Adrenal gland (tissue), 12 donors: ENCODE measurements around the gene PNMT. TPM values are rescaled to one million over a fixed set of nuclear protein-coding genes. Genes with fewer than 3 reads are reported as not detected.

Source experiments
- DNase-seq, 7 donors: peaks; one replicate each; pipeline ENCODE4 v3.0.0-alpha.2; 2019 to 2020
- H3K27ac ChIP-seq, 5 donors: fragments of 200-600 bp; sonication (generic) in 4 of 5; 1 replicate in 3 of 5; 2 replicates in 2 of 5; pipeline versions ENCODE4 v1.5.1 to v1.8.0; 2016 to 2020; ENCODE audit warnings: mild to moderate bottlenecking in 1 of 5
- H3K27me3 ChIP-seq: fragments of 200-600 bp; 2 replicates; pipeline ENCODE4 v1.8.0; 2021
- H3K36me3 ChIP-seq, 2 donors: fragments of 200-600 bp; replicated peaks in 1 of 2; 1 replicate in 1 of 2; 2 replicates in 1 of 2; pipeline versions ENCODE4 v1.5.1 to v1.8.0; 2018 to 2022
- H3K4me1 ChIP-seq, 2 donors: fragments of 200-600 bp; replicated peaks in 1 of 2; 1 replicate in 1 of 2; 2 replicates in 1 of 2; pipeline versions ENCODE4 v1.5.1 to v1.8.0; 2018 to 2021
- H3K4me3 ChIP-seq, 4 donors: fragments of 200-600 bp; sonication (generic) in 3 of 4; one replicate each; pipeline ENCODE4 v1.5.1; 2016 to 2018
- H3K9me3 ChIP-seq, 3 donors: fragments of 200-600 bp; sonication (generic) in 1 of 3; replicated peaks in 1 of 3; 1 replicate in 2 of 3; 2 replicates in 1 of 3; pipeline versions ENCODE4 v1.5.1 to v1.8.0; 2016 to 2021
- CTCF ChIP-seq, 6 experiments: fragments of 450-650 bp in 4 of 6; fragments of 200-600 bp in 2 of 6; sonication (generic) in 1 of 6; IDR thresholded peaks; 1 replicate in 5 of 6; 2 replicates in 1 of 6; pipeline versions ENCODE4 v1.5.1 to v1.8.0; 2016 to 2021; ENCODE audit warnings: antibody characterized with exemption in 6 of 6, mild to moderate bottlenecking in 2 of 6, moderate library complexity in 1 of 6
- POLR2A ChIP-seq, 2 donors: fragments of 450-650 bp; IDR thresholded peaks; one replicate each; pipeline ENCODE4 v1.6.1; 2017; ENCODE audit warnings: antibody characterized with exemption in 2 of 2, mild to moderate bottlenecking in 2 of 2, moderate library complexity in 1 of 2
- WGBS, 4 donors: extraction: QIAGEN DNeasy Blood & Tissue Kit in 2 of 4; methylation state at CpG; one replicate each; pipeline versions ENCODE4 v1.1.5 to v1.1.7; 2013 to 2017; 5-methylcytosine and 5-hydroxymethylcytosine counted together
- intact Hi-C, 2 donors: fragments of 100-400 bp; cut with DNase I; formaldehyde crosslinking; loops; one replicate each; pipeline versions ENCODE4 v1.14.1 to v1.15.0; 2022 to 2023
- polyA plus RNA-seq, 3 donors: library from polyadenylated mRNA; stranded (reverse); fragments of 200-250 nt in 2 of 3; fragments of 350-450 nt in 1 of 3; fragmentation: Illumina TruSeq in 1 of 3; extraction: RNeasy Lipid Tissue Mini Kit (QIAGEN cat#74804) in 1 of 3; gene quantifications; one replicate each; pipeline ENCODE4 v1.2.3, GENCODE V29; 2013 to 2014
- total RNA-seq, 9 donors: library from RNA; depleted of rRNA in 4 of 9; stranded (reverse); fragments of >200 nt in 4 of 9; fragments of 120-200 nt in 1 of 9; fragmentation: NEBNext Ultra II Directional in 1 of 9; extraction: Animal tissue kit (Norgen Biotek cat#: 25700) in 1 of 9; gene quantifications; one replicate each; pipeline versions ENCODE4 v1.1.0 to v1.2.4, GENCODE V29; 2013 to 2023
- donor health status: healthy with polysubstance abuse.
- donor health status: Bipolar disorder and iron deficiency.
- donor health status: DM: yes; HTN: yes; CAD: no.
- donor health status: DM: no; HTN: no; CAD: no.
- donor health status: DM: no; HTN: no; CAD: no.
- donor health status: DM: yes; HTN: yes; CAD: no.

The PNMT gene
- total and polyA plus RNA-seq, 12 donors, result 0.47 to 593 (median 121) TPM; not detected in 1

GRCh38 chr17:39639043-39639442, 29.2 kb upstream of the PNMT start:
- 68 to 83% (median 79%) methylated on average over 2 of the region's 2 CpGs for WGBS, 4 donors
- H3K4me1 ChIP-seq, result peaks cover 62 to 88% of the 10 kb centered on the region in 2 donors
- H3K36me3 ChIP-seq, result no peaks in the 10 kb centered on the region
- H3K27ac ChIP-seq, result peak overlapping the region in 3 of 5 donors; percentile 55 to 75 (median 58)
- H3K27me3 ChIP-seq, result no peaks in the 10 kb centered on the region
- no peak overlapping the region for H3K4me3 ChIP-seq
- intact Hi-C loops, result no loop called here
- TF ChIP-seq CTCF (IDR thresholded peaks at IDR 0.05), result no peak
- no peak for TF ChIP-seq POLR2A (IDR thresholded peaks at IDR 0.05)
- no peaks in the 10 kb centered on the region for H3K9me3 ChIP-seq
- no peak for DNase-seq

GRCh38 chr17:39639566-39640458, 28.4 kb upstream of the PNMT start:
- H3K27me3 ChIP-seq, result no peaks in the 10 kb centered on the region
- H3K4me1 ChIP-seq, result peaks cover 62 to 85% of the 10 kb centered on the region in 2 donors
- no peak for TF ChIP-seq CTCF (IDR thresholded peaks at IDR 0.05)
- peak in 1 of 2 donors; percentile 36 for TF ChIP-seq POLR2A (IDR thresholded peaks at IDR 0.05)
- H3K9me3 ChIP-seq, result no peaks in the 10 kb centered on the region
- peak in 4 of 7 donors; percentile 44 to 64 (median 57) for DNase-seq
- 49 to 74% (median 61%) methylated on average over 10 to 11 of the region's 11 CpGs for WGBS, 4 donors
- peak overlapping the region in 1 of 4 donors; percentile 24 for H3K4me3 ChIP-seq
- H3K27ac ChIP-seq, result peak overlapping the region in 3 of 5 donors; percentile 55 to 75 (median 58)
- intact Hi-C loops, result no loop called here
- H3K36me3 ChIP-seq, result no peaks in the 10 kb centered on the region

GRCh38 chr17:39640591-39641031, 27.6 kb upstream of the PNMT start:
- Histone ChIP-seq H3K4me3 (peak overlapping the region in 1 of 4 donors; percentile 24), H3K9me3 (no peaks in the 10 kb centered on the region), H3K4me1 (peaks cover 62 to 77% of the 10 kb centered on the region in 2 donors), H3K36me3 (no peaks in the 10 kb centered on the region), H3K27me3 (no peaks in the 10 kb centered on the region), H3K27ac (peak overlapping the region in 3 of 5 donors; percentile 55 to 75 (median 58))
- intact Hi-C loops, result no loop called here
- WGBS, 4 donors, result 21 to 33% (median 29%) methylated on average over 4 of the region's 4 CpGs
- TF ChIP-seq POLR2A (IDR thresholded peaks at IDR 0.05) (no peak), CTCF (IDR thresholded peaks at IDR 0.05) (no peak)
- DNase-seq, result peak in 5 of 7 donors; percentile 47 to 68 (median 63)

- Histone ChIP-seq H3K27me3 (no peaks in the 10 kb centered on the region), H3K27ac (peak overlapping the region in 2 of 5 donors; percentile 55 to 75), H3K9me3 (no peaks in the 10 kb centered on the region), H3K36me3 (no peaks in the 10 kb centered on the region), H3K4me1 (peaks cover 62 to 73% of the 10 kb centered on the region in 2 donors), H3K4me3 (no peak overlapping the region)
- intact Hi-C loops, result no loop called here
- DNase-seq, result peak in 1 of 7 donors; percentile 50
- no peak for TF ChIP-seq CTCF (IDR thresholded peaks at IDR 0.05)
- TF ChIP-seq POLR2A (IDR thresholded peaks at IDR 0.05), result no peak
- 58 to 82% (median 73%) methylated on average over 4 of the region's 4 CpGs for WGBS, 4 donors
Observed at GRCh38 chr17:39641097-39641496, 27.2 kb upstream of the PNMT start.
